GM23248 (cell line): ENCODE results near the gene CCNY.

Source experiments
- EZH2 ChIP-seq: fragments of 200-600 bp; sonication (generic); IDR thresholded peaks from 2 replicates; pipeline ENCODE4 v1.6.1; 2018; ENCODE audit warnings: antibody characterized with exemption, mild to moderate bottlenecking; ENCODE audit not compliant: insufficient read depth, poor library complexity, severe bottlenecking
- EZH2phosphoT487 ChIP-seq: fragments of 200-600 bp; sonication (generic); IDR thresholded peaks from 2 replicates; pipeline ENCODE4 v1.6.1; 2018; ENCODE audit warnings: antibody characterized with exemption, moderate library complexity, mild to moderate bottlenecking, low read depth; ENCODE audit not compliant: insufficient read depth

GRCh38 chr10:35304649-35305048 is 31.7 kb upstream of the CCNY start:
- TF ChIP-seq EZH2 (no peak), EZH2phosphoT487 (no peak)
